DMS 273 (cell line): ENCODE data around the gene SYNDIG1.
A peak's percentile ranks its signal among the peaks of the same experiment; 100 is the strongest.

ENCODE experiments used
- DNase-seq: peaks from one replicate; lab custom pipeline; 2025; ENCODE audit not compliant: unreplicated experiment; lab: John Stamatoyannopoulos, UW

SYNDIG1 gene

GRCh38 chr20:24704899-24705298 is 235.5 kb downstream of the SYNDIG1 start:
- DNase-seq: no peak

GRCh38 chr20:24705486-24705885 is 236.1 kb downstream of the SYNDIG1 start:
- DNase-seq: no peak

- DNase-seq: peak; percentile 55
Observed at GRCh38 chr20:24708411-24709295, 239.2 kb downstream of the SYNDIG1 start.
